Stimulated activated CD4-positive, alpha-beta T cell treated with anti-CD3 and anti-CD28 coated beads, Interleukin-2, amount 100 ng/mL, for 4 hours (primary cell): ENCODE results near the gene KNCN.

ENCODE experiments used
- DNase-seq: peaks from one replicate; pipeline ENCODE4 v3.0.0-alpha.2; 2020; ENCODE audit warnings: low read depth

KNCN gene

GRCh38 chr1:46543761-46544560 is 7.5 kb downstream of the KNCN start:
- DNase-seq = no peak

GRCh38 chr1:46543382-46543760 is 8.1 kb downstream of the KNCN start:
- DNase-seq = no peak

GRCh38 chr1:46539972-46540371 is 11.5 kb downstream of the KNCN start:
- no peak for DNase-seq

- no peak for DNase-seq
Observed at GRCh38 chr1:46538147-46538546, 13.3 kb downstream of the KNCN start.

GRCh38 chr1:46537651-46538050 is 13.8 kb downstream of the KNCN start:
- DNase-seq = no peak

GRCh38 chr1:46536527-46536926 is 14.9 kb downstream of the KNCN start:
- DNase-seq = no peak

- no peak for DNase-seq
Observed at GRCh38 chr1:46535063-46535462, 16.4 kb downstream of the KNCN start.

GRCh38 chr1:46533179-46533864 is 18.1 kb downstream of the KNCN start:
- DNase-seq = peak; percentile 44

GRCh38 chr1:46532498-46533178 is 18.8 kb downstream of the KNCN start:
- DNase-seq = peak; percentile 62

- DNase-seq = no peak
Observed at GRCh38 chr1:46532095-46532494, 19.4 kb downstream of the KNCN start.

GRCh38 chr1:46530791-46531409 is 20.5 kb downstream of the KNCN start:
- no peak for DNase-seq

GRCh38 chr1:46530311-46530710 is 21.1 kb downstream of the KNCN start:
- no peak for DNase-seq

GRCh38 chr1:46529031-46529630 is 22.3 kb downstream of the KNCN start:
- DNase-seq = no peak

- no peak for DNase-seq
Observed at GRCh38 chr1:46528297-46528955, 23.0 kb downstream of the KNCN start.

- DNase-seq = peak; percentile 51
Observed at GRCh38 chr1:46527474-46528296, 23.8 kb downstream of the KNCN start.

- no peak for DNase-seq
Observed at GRCh38 chr1:46526691-46527291, 24.7 kb downstream of the KNCN start.

- no peak for DNase-seq
Observed at GRCh38 chr1:46526013-46526690, 25.3 kb downstream of the KNCN start.

- DNase-seq = no peak
Observed at GRCh38 chr1:46525253-46525983, 26.0 kb downstream of the KNCN start.

- no peak for DNase-seq
Observed at GRCh38 chr1:46524843-46525242, 26.6 kb downstream of the KNCN start.
